A673 (cell line): ENCODE measurements around the gene ADCY10.

Source experiments
- CTCF ChIP-seq: fragments of 300-800, 200-600 bp; sonication (generic); conservative IDR thresholded peaks from 2 replicates; pipeline ENCODE4 v1.5.1; 2017; ENCODE audit warnings: low read depth, mild to moderate bottlenecking, antibody characterized with exemption, low read length, moderate library complexity, mixed read lengths
- EZH2 ChIP-seq: fragments of 200-600 bp; sonication (generic); IDR thresholded peaks from 2 replicates; pipeline ENCODE4 v1.6.1; 2017; ENCODE audit warnings: borderline replicate concordance, low read depth, mild to moderate bottlenecking, mixed read lengths, antibody characterized with exemption, low read length; ENCODE audit not compliant: poor library complexity, severe bottlenecking

- no peak for TF ChIP-seq CTCF
- TF ChIP-seq EZH2 = no peak
These were observed 74.9 kb downstream of the ADCY10 start for GRCh38 chr1:167839009-167839408.
